Measurements from ENCODE around the gene PLGRKT.
"Not testable (repeated sequence)": the region's sequence is repeated elsewhere in the genome, so short reads cannot be mapped to it uniquely, and the experiment has no call there.

Gene PLGRKT

DNA sequence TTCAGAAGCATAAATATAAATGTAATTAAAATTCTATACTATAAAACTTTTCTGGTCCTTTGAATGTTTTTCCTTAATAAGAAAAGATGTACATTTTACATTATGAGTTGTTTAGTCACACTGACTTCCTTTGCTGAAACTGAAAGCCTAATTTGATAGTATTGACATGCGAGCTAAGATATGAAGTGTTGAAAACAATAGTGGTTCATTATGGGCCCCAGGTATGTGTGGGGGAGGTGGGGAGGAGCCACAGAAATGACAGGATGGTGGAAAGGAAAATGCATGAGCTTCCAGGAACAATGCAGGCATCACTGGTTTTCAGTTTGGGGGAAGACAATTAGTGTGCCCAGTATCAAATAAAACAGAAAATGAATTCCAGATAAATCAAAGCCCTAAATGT lies 62.6 kb downstream of the PLGRKT start:
- DNase-seq = peak; percentile 64

DNA sequence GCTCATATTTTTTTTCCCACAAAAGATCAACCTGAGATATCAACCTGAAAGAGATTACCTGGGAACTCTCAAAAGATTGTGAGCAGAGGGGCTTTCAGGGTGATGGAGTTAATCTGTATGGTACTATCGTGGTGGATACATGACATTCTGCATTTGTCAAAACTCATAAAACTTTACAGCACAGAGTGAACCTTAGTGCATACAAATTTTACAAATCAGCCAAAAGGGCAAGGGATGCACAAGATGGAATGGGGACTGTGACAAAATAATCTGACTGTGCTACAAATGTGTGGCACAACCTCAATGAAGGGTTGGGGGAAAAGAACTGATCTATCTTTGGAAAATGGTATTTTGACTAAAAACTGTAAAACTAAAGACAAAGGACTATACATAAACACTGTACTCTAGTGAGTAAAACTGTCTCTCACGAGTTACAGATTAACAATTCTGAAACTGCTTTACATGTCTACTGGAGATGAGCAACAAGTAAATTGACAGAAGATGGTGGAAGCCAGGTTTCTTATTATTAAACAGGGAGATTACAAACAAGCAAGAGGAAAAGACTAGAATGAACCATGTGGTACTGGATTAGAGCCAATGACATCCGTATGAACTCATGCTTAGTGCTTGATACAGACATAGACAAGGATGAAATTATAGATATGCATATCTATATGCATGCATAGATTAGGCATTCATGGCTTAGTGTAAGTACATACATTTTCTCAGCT lies 73.3 kb downstream of the PLGRKT start:
- peak; percentile 71 for DNase-seq

DNA sequence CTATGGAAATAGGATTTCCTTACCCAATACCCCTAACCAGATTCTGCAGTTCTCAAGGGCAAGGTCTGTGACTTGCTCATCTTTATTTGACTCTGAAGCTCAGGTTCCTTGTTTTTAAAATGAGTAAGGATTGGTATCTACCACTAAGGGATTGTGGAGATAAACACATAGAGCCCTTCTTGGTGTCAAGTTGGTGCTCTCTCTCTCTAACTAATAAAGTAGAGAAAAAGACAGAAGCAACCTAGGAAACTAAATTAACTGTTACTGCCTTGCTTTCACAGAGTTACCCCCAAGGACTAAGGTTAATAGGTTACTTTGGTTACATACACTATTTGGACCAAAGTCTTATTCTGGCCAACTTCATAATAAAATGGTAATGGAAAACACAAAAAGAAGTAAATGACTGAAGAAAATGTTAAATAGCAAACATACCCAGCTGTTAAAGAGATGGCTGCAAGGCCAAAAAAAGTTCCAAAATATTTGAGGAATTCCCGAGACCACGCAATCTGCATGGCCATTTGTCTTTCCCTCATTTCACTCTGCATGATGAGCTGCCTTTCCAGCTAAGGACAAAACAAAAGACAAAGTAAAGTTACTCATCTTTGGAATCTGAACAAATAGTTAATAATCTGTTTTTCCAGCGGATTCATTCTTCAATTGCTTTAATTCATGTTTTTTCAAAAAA lies 76.3 kb downstream of the PLGRKT start:
- no peak for DNase-seq

DNA sequence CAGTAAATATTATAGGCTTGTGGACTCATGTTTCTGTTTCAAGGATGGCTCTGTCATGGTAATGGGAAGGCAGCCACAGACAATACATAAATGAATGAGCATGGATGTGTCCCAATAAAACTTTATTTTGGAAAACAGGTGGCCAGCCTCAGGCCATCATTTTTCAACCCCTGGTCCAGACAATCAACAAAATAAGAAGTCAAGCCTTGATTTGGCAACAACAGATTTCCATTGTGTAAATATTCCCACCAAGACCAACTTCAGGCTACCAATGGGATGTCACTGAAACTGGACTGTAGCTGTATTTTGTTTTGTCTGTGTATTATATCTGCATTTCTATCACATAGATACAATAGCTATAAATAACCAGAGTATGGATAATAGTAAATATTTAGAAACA lies 77.4 kb downstream of the PLGRKT start:
- no peak for DNase-seq

DNA sequence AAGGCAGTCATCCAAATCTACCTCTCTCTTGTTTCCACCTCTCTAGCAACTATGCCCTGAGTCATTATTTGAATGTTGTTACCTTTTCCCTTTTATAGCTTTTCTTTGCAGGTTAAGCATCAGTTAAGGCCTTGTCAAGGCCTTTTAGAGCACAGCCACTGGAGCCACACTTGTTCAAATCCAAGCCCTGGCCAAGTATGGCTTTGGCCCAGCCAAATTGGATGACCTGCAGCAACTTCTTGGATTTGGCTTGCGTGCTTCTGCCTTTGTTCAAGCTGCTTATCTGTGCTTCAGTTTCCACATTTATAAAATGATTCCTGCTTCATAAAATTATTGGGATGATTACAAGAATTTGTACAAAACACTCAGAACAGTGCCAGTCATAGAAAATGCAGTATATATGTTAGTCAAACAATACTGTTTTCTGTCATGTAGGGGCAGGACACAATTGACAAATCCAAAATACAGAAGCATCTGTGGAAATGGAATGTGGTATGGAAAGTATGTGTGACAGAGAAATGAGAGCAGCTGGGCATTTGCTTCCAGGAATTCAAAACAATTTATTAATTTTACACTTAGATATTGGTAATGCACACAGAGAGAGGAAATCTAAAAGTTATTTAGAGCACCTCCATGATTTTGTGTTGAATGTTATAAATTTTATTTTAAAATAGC lies 80.2 kb downstream of the PLGRKT start:
- no peak for DNase-seq

DNA sequence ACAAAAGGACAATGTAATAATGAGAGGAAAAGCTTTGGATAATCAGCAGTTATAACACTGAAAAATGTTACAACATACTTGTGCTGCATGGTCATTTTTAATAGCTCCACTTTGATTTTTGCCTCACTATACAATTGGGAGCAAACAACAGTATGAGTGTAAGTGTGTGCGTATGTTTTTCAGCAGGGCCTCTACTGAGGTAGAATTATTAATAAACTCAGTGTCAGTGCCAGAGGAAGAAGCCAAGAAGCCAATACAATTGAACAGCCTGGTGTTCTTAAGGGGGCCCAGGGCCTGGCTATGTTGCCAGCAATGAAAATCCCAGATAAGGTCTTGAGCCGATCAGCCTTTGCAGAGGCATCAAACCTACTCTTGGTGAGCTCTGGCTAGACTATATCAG lies 81.9 kb downstream of the PLGRKT start:
- no peak for DNase-seq

DNA sequence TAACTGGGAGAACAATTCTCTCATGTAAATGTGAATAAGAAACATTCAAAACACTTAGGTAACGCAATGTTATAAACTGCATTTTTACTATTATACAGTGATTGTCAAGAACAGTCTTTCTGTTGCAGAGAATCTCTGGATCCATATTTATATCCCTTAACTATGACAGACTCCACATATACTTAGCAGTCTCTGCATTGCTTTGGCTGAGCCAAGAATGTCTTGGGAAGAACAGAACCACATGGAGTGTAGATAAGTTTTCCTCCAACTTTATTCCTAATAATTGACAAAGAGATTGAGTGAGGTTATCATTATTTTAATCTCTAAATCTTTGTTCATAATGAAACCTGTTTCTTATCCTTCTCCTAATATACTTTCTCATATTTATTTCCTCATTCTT lies 82.5 kb downstream of the PLGRKT start:
- no peak for DNase-seq

DNA sequence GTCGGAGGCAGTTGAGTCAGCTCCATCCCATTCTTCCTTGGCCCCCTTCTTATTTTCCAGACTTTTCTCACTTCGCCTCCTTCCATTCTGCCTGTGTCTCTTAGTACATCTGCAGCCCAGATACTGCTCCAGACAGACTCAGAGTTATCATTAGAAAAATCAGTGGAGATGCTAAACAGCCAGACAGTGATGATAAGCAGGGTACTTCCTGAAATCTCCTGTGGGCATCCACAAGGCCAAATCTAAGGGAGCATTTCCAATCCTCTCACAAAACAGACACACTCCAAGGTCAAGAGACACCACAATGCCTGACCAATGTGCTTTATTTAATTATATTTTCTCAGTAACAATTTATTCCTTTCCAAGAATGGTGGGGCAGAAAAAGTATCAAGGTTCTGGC lies 83.5 kb downstream of the PLGRKT start:
- no peak for DNase-seq

DNA sequence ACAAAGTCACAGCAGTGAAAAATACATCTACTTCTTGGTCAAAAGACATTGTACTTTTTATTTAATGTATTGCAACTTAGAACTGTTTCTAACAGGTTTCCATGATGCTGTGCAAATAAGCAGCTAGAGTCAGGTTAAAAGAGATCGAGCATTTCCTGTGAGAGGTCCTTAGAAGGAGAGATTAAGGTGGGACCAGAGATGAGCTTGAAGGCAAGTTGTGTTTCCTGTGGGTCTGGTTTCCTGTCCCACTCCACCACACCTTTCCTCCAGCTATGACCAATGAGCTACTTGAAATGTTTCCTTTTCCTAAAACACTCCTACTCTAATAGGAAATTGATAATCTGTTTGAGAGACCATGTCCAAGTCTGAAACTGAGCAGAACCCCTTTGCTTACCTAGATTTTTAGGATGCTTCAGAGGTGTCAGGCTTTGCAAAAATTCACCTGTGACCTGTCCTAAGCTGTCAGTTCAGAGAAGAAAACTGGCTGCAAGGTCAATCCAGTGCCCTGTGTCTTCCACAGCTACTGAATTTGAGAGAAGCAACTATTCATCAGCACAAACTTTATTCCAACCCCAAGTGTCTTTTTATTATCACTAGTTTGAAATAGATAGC lies 85.0 kb downstream of the PLGRKT start:
- peak; percentile 43 for DNase-seq

DNA sequence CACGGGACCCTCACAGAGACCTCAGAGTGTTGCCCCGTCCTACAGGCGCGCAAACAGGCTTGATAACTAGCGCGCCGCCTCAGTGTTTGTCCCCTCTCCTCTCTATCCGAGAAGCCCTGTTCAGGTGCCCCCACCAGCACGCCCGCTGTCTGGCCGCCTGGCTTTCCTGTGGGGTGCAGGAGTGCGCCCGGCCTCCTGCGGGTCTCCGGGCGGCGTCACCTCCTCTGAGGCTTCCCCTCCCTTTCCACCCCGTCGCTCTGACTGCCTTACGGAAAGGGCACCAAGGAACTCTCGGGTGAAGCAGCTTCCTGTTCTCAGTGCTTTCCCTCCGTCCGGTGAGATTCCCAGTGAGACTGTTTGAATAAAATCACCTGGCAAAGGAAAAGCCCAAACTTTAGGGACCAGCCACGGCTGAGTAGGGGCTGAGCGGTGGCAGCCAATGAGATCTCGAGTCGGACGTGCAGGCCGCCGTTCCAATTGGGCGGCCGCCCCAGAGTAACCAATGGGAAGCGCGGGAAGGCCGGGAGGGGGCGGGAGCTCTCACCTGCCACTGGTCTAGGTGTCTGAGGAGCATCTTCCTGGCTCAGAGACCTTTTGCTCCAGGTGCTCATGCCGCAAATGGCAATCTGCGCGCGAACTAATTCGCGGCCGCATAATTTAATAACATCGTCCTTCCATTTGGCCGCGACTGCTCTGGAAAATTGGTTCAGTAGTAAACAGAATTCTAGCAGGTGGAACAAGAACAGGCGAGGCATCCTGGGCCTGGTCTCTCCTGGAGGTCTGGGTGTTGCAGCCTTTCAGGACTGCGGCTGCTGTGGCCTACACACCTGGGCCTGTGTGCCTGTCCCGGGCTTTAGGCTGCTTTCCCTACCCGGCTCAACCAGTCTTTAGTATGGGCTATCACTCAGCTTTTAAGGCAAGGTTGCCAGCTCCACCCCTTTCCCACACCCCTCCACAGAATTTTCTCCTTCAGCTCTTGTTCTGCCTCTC lies 98.4 kb downstream of the PLGRKT start, which contains the start of gene RLN1:
Gene RLN1 (minus strand): TSS at position 885 of the 990 bp plus-strand sequence. CDS start 130 bp downstream, at position 755.
- DNase-seq = peak; percentile 8

DNA sequence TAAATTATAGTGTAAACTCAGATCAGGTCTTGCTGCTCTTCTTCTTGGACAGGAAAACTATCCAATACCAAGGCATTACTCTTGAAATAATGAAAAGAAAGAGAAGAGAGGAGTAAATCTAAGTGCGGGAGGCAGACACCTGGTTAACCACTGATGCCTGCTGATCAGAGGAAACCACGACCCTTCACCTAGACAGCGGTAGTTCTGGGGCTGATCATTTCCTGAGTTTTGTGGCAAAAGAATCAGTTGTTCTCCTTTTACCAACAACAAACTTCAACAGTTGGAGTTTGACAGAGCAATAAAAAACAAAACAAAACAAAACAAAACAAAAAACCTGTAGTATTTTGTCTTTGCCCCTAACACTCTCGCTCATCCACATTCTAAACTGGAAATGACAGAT lies 101.0 kb downstream of the PLGRKT start:
- peak; percentile 23 for DNase-seq

DNA sequence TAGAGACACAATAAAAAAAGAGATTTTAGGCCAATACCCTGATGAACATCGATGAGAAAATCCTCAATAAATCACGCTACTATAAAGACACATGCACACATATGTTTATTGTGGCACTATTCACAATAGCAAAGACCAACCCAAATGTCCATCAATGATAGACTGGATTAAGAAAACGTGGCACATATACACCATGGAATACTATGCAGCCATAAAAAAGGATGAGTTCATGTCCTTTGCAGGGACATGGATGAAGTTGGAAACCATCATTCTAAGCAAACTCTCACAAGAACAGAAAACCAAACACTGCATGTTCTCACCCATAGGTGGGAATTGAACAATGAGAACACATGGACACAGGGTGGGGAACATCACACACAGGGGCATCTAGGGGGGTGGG lies 106.4 kb downstream of the PLGRKT start:
- not testable (repeated sequence) for DNase-seq

DNA sequence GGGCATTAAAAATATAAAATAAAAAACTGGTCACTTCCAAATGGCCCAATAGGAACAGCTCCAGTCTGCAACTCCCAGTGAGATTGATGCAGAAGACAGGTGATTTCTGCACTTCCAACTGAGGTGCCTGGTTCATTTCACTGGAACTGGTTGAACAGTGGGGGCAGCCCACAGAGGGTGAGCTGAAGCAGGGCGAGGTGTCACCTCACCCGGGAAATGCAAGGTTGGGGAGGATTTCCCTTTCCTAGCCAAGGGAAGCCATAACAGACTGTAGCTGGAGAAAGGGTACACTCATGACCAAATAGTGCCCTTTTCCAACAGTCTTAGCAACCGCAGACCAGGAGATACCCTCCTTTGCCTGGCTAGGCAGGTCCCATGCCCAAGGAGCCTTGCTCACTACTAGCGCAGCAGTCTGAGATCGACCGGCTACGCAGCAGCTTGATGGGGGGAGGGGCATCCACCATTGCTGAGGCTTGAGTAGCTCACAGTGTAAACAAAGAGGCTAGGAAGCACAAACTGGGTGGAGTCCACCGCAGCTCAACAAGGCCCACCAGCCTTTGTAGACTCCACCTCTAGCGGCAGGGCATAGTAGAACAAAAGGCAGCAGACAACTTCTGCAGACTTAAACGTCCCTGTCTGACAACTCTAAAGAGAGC lies 110.7 kb downstream of the PLGRKT start:
- peak; percentile 29 for DNase-seq

DNA sequence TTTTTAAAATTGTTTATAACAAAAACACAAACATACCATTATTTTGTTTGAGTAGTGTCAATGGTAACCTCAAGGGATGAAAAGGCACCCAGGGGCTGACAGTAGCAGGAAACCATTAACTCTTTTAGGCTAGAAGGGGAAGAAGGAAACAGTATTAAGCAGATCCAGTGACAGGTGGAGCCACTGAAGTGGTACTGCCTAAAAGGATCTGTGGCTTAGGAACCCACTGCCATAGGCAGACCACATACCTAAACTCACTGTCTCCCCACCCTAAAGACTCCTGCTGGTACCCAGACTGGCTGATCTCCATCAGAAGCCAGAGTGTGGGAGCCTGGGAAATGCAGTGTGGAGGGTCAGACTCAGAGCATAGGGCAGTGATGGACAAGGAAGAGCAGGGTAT lies 111.5 kb downstream of the PLGRKT start:
- DNase-seq = no peak

DNA sequence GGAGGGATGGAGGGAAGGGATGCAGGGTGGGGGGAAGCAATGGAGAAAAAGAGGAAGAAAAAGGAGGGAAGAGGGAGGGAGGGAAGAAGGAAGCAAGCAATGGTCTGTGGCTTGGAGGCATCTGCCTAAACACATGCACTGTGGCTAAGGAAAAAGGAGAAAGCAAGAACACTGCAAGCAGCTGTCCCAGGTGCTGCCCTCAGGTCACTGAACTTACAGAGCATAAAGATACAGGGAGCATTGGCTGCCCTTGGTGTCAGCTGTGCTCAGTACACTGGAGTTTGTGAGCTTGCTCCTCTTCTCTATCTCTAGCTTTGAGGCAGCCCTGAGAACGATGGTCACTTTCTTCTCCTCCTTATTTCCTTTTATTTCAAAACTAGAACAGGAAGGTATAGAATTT lies 116.1 kb downstream of the PLGRKT start:
- not testable (repeated sequence) for DNase-seq

DNA sequence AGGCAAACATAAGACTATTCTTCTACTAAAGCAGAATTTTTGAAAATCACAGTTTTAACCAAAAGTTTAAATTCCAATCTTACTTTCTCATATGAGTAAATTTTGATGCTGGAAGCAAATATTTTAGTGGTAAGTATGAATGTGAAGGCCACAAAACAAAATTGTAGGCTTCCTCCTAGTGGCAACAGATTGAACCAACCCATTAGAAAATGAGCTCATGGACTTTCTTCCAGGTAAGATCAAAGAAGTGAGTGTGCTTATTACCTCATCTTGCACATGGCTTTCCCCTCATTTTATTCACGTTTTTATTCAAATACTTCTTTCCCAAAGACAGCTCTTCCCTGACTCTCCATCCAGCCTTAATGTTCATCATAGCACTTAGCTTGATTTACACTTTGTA lies 116.7 kb downstream of the PLGRKT start:
- DNase-seq = no peak

DNA sequence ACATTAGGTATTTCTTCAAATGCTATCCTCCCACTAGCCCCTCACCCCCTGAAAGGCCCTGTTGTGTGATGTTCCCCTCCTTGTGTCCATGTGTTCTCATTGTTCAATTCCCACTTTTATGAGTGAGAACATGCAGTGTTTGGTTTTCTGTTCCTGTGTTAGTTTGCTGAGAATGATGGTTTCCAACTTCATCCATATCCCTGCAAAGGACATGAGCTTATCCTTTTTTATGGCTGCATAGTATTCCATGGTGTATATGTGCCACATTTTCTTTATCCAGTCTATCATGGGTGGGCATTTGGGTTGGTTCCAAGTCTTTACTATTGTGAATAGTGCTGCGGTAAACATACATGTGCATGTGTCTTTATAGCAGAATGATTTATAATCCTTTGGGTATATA lies 121.3 kb downstream of the PLGRKT start:
- DNase-seq = not testable (repeated sequence)

DNA sequence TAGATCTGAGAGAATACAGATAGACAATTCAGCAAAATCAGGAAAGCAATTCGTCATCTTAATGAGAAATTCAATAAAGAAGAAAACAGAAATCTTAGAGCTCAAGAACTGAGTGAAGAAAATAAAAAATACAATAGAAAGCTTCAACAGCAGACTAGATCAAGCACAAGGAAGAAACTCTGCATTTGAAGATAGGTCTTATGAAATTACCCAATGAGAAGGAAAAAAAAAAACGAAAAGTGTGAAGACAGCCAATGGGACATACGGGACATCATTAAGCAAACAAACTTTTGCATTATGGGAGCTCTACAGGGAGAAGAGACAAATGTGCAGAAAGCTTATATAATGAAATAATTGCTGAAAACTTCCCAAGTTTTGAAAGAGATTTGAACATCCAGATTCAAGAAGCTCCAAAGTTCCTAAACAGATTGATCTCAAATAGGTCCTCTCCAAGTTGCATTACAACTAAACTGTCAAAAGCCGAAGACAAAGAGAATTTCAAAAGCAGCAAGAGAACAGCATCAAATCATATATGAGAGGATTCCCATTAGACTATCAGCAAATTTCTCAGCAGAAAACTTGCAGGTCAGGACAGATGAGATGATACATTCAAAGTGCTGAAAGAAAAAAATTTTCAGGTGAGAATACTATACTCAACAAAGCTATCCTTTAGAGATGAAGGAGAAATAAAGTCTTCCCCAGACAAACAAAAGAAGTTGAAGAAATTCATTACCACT lies 122.4 kb downstream of the PLGRKT start:
- DNase-seq = no peak

DNA sequence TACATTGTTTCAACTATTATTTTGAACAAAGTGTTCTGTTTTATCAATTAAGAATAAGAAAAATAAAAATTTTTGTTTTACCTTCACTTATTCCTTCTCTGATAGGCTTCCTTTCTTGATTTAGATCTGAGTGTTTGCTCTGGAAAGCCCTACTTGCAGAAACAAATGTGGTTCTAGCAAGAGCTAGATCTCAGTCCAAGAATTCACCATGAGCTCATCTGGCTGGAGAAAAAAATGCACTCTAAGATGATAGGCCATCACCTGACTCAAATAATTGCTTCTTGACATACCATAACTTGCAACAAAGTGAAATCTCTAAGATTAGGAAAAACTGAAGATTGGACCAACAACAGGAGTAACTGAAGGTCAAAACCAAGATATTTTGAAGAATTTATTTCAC lies 126.9 kb downstream of the PLGRKT start:
- DNase-seq = no peak

All from activated CD4-positive, alpha-beta T cell treated with anti-CD3 and anti-CD28 coated beads, Interleukin-2, Interleukin-6, amounts not matched to agents 100 ng/mL and 50 ng/mL, durations not matched to agents 16 hours and 8 hours (primary cell).